Gastroesophageal sphincter (tissue), 3 donors: ENCODE data around the gene RPS6KC1.

Source experiments
- POLR2A ChIP-seq, 2 donors: fragments of 450-650 bp; IDR thresholded peaks; one replicate each; pipeline ENCODE4 v1.6.1; 2017; ENCODE audit warnings: antibody characterized with exemption in 2 of 2, mild to moderate bottlenecking in 2 of 2, moderate library complexity in 1 of 2
- TF ChIP-seq, protein P1 (sequence below), 4 experiments: fragments of 200-600 bp in 2 of 4; fragments of 450-650 bp in 2 of 4; sonication (generic) in 1 of 4; IDR thresholded peaks; one replicate each; pipeline ENCODE4 v1.5.1; 2017 to 2019; ENCODE audit warnings: antibody characterized with exemption in 4 of 4, mild to moderate bottlenecking in 2 of 4, moderate library complexity in 2 of 4

DNA sequence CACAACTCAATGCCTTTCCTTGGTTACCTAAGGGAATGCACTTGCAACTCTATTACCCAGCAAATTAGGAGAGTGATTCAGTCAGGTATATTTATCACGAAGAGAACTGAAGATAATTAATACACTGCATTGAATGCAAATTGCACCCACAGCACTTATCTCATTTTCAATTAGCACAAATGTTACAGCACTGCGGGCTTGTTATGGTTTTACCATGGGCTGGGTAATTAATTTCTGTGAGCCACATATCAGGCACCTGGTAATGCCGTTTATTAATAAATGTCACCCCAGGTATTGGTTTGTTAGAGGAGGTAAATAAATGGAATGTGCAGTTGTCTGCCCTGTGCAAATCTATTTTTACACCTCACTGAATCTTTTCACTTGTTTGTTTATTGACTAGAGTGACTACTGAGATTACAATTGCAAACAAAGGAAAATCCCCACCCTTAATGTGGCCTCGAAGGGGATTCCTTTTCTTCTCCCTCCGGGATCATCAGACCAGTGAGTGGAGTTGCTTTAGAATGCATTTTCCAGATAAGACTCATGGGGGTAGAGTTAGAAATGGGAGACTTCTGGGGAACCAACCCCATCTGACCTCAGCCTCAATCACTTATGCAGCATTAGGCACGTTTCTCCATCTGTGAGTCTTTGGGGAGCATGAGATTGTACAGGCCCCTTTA, 269.3 kb downstream of the RPS6KC1 start:
- TF ChIP-seq, protein P1, sequence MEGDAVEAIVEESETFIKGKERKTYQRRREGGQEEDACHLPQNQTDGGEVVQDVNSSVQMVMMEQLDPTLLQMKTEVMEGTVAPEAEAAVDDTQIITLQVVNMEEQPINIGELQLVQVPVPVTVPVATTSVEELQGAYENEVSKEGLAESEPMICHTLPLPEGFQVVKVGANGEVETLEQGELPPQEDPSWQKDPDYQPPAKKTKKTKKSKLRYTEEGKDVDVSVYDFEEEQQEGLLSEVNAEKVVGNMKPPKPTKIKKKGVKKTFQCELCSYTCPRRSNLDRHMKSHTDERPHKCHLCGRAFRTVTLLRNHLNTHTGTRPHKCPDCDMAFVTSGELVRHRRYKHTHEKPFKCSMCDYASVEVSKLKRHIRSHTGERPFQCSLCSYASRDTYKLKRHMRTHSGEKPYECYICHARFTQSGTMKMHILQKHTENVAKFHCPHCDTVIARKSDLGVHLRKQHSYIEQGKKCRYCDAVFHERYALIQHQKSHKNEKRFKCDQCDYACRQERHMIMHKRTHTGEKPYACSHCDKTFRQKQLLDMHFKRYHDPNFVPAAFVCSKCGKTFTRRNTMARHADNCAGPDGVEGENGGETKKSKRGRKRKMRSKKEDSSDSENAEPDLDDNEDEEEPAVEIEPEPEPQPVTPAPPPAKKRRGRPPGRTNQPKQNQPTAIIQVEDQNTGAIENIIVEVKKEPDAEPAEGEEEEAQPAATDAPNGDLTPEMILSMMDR (IDR thresholded peaks at IDR 0.05) = no peak
- TF ChIP-seq POLR2A (IDR thresholded peaks at IDR 0.05) = no peak
